ENCODE measurements around the gene GLIS1.

GLIS1 gene

GRCh38 chr1:53477651-53478501 lies 261.1 kb downstream of the GLIS1 start:
- no peak overlapping the region for H3K4ac ChIP-seq (ENCODE audit: low read depth in 1 of 2, low read length in 2 of 2)
- H2AFZ ChIP-seq (ENCODE audit: low read depth, low read length), result no peak overlapping the region
- peaks cover 37 to 72% of the 10 kb centered on the region in 2 experiments for H3K27me3 ChIP-seq (ENCODE audit: control insufficient read depth in 1 of 2, insufficient read depth in 1 of 2, low read length in 2 of 2)
- H3K27ac ChIP-seq (ENCODE audit: low read length, poor library complexity, severe bottlenecking), result no peak overlapping the region
- WGBS, result 89% methylated on average over 12 of the region's 12 CpGs
- H2BK15ac ChIP-seq (ENCODE audit: low read depth, poor library complexity, severe bottlenecking), result no peak overlapping the region
- no peak overlapping the region for H2BK12ac ChIP-seq (ENCODE audit: low read length in 2 of 2)
- H3K36me3 ChIP-seq (ENCODE audit: control insufficient read depth in 1 of 2, insufficient read depth in 2 of 2, low read depth in 1 of 2, low read length in 2 of 2), result no peaks in the 10 kb centered on the region
- no peak overlapping the region for H3K14ac ChIP-seq (ENCODE audit: low read length in 2 of 2)
- no peak overlapping the region for H3K18ac ChIP-seq (ENCODE audit: low read depth in 1 of 2, low read length in 2 of 2)
- no peak overlapping the region for H2BK5ac ChIP-seq (ENCODE audit: low read depth, low read length, poor library complexity, severe bottlenecking)
- H4K8ac ChIP-seq (ENCODE audit: low read length), result no peak overlapping the region
- H2BK120ac ChIP-seq (ENCODE audit: low read depth, low read length), result no peak overlapping the region
- H3K9me3 ChIP-seq (ENCODE audit: control insufficient read depth, low read length), result no peaks in the 10 kb centered on the region
- no peak overlapping the region for H3K23ac ChIP-seq (ENCODE audit: low read length in 2 of 2)
- H3K9ac ChIP-seq (ENCODE audit: low read length), result no peak overlapping the region
- H3K79me1 ChIP-seq (replicated peaks; ENCODE audit: low read length, poor library complexity, severe bottlenecking), result no peaks in the 10 kb centered on the region
- H3K4me1 ChIP-seq (ENCODE audit: control insufficient read depth, insufficient read depth, low read depth, low read length), result no peaks in the 10 kb centered on the region
- no peak overlapping the region for H2AK5ac ChIP-seq (ENCODE audit: low read length, severe bottlenecking)
- no peak overlapping the region for H3K4me2 ChIP-seq (ENCODE audit: low read length, poor library complexity, severe bottlenecking)
- DNase-seq, result no peak
- H4K91ac ChIP-seq (ENCODE audit: low read length), result no peak overlapping the region
- no peak overlapping the region for H3K4me3 ChIP-seq (ENCODE audit: insufficient read depth in 1 of 2, low read depth in 1 of 2, low read length in 2 of 2)

GRCh38 chr1:53476579-53476978 lies 262.4 kb downstream of the GLIS1 start:
- H3K9ac ChIP-seq (ENCODE audit: low read length), result no peak overlapping the region
- no peaks in the 10 kb centered on the region for H3K36me3 ChIP-seq (ENCODE audit: control insufficient read depth in 1 of 2, insufficient read depth in 2 of 2, low read depth in 1 of 2, low read length in 2 of 2)
- H4K91ac ChIP-seq (ENCODE audit: low read length), result no peak overlapping the region
- no peaks in the 10 kb centered on the region for H3K4me1 ChIP-seq (ENCODE audit: control insufficient read depth, insufficient read depth, low read depth, low read length)
- no peak overlapping the region for H3K4ac ChIP-seq (ENCODE audit: low read depth in 1 of 2, low read length in 2 of 2)
- no peak overlapping the region for H3K4me2 ChIP-seq (ENCODE audit: low read length, poor library complexity, severe bottlenecking)
- no peak overlapping the region for H3K4me3 ChIP-seq (ENCODE audit: insufficient read depth in 1 of 2, low read depth in 1 of 2, low read length in 2 of 2)
- no peak overlapping the region for H3K23ac ChIP-seq (ENCODE audit: low read length in 2 of 2)
- H3K79me1 ChIP-seq (replicated peaks; ENCODE audit: low read length, poor library complexity, severe bottlenecking), result no peaks in the 10 kb centered on the region
- H2AFZ ChIP-seq (ENCODE audit: low read depth, low read length), result no peak overlapping the region
- no peak overlapping the region for H4K8ac ChIP-seq (ENCODE audit: low read length)
- H2BK120ac ChIP-seq (ENCODE audit: low read depth, low read length), result no peak overlapping the region
- no peak overlapping the region for H2BK12ac ChIP-seq (ENCODE audit: low read length in 2 of 2)
- H3K18ac ChIP-seq (ENCODE audit: low read depth in 1 of 2, low read length in 2 of 2), result no peak overlapping the region
- H3K14ac ChIP-seq (ENCODE audit: low read length in 2 of 2), result peak overlapping the region in 1 of 2 experiments; percentile 3
- 87% methylated on average over 8 of the region's 8 CpGs for WGBS
- H3K27ac ChIP-seq (ENCODE audit: low read length, poor library complexity, severe bottlenecking), result no peak overlapping the region
- no peak overlapping the region for H2BK15ac ChIP-seq (ENCODE audit: low read depth, poor library complexity, severe bottlenecking)
- no peaks in the 10 kb centered on the region for H3K9me3 ChIP-seq (ENCODE audit: control insufficient read depth, low read length)
- DNase-seq, result no peak
- H3K27me3 ChIP-seq (ENCODE audit: control insufficient read depth in 1 of 2, insufficient read depth in 1 of 2, low read length in 2 of 2), result peaks cover 31 to 60% of the 10 kb centered on the region in 2 experiments
- no peak overlapping the region for H2AK5ac ChIP-seq (ENCODE audit: low read length, severe bottlenecking)
- H2BK5ac ChIP-seq (ENCODE audit: low read depth, low read length, poor library complexity, severe bottlenecking), result no peak overlapping the region

GRCh38 chr1:53475664-53476063 lies 263.3 kb downstream of the GLIS1 start:
- no peak overlapping the region for H2BK5ac ChIP-seq (ENCODE audit: low read depth, low read length, poor library complexity, severe bottlenecking)
- no peak overlapping the region for H2BK15ac ChIP-seq (ENCODE audit: low read depth, poor library complexity, severe bottlenecking)
- 83% methylated on average over 7 of the region's 7 CpGs for WGBS
- no peak overlapping the region for H3K4me2 ChIP-seq (ENCODE audit: low read length, poor library complexity, severe bottlenecking)
- peaks cover 29 to 55% of the 10 kb centered on the region in 2 experiments for H3K27me3 ChIP-seq (ENCODE audit: control insufficient read depth in 1 of 2, insufficient read depth in 1 of 2, low read length in 2 of 2)
- no peak for DNase-seq
- H3K18ac ChIP-seq (ENCODE audit: low read depth in 1 of 2, low read length in 2 of 2), result no peak overlapping the region
- no peak overlapping the region for H2BK120ac ChIP-seq (ENCODE audit: low read depth, low read length)
- H2AK5ac ChIP-seq (ENCODE audit: low read length, severe bottlenecking), result no peak overlapping the region
- H3K36me3 ChIP-seq (ENCODE audit: control insufficient read depth in 1 of 2, insufficient read depth in 2 of 2, low read depth in 1 of 2, low read length in 2 of 2), result no peaks in the 10 kb centered on the region
- H2AFZ ChIP-seq (ENCODE audit: low read depth, low read length), result no peak overlapping the region
- no peak overlapping the region for H3K23ac ChIP-seq (ENCODE audit: low read length in 2 of 2)
- H3K4me1 ChIP-seq (ENCODE audit: control insufficient read depth, insufficient read depth, low read depth, low read length), result peaks cover under 1% of the 10 kb centered on the region
- no peak overlapping the region for H3K27ac ChIP-seq (ENCODE audit: low read length, poor library complexity, severe bottlenecking)
- no peak overlapping the region for H3K4me3 ChIP-seq (ENCODE audit: insufficient read depth in 1 of 2, low read depth in 1 of 2, low read length in 2 of 2)
- no peaks in the 10 kb centered on the region for H3K79me1 ChIP-seq (replicated peaks; ENCODE audit: low read length, poor library complexity, severe bottlenecking)
- no peaks in the 10 kb centered on the region for H3K9me3 ChIP-seq (ENCODE audit: control insufficient read depth, low read length)
- no peak overlapping the region for H2BK12ac ChIP-seq (ENCODE audit: low read length in 2 of 2)
- no peak overlapping the region for H3K14ac ChIP-seq (ENCODE audit: low read length in 2 of 2)
- H4K91ac ChIP-seq (ENCODE audit: low read length), result no peak overlapping the region
- no peak overlapping the region for H4K8ac ChIP-seq (ENCODE audit: low read length)
- no peak overlapping the region for H3K4ac ChIP-seq (ENCODE audit: low read depth in 1 of 2, low read length in 2 of 2)
- H3K9ac ChIP-seq (ENCODE audit: low read length), result no peak overlapping the region

- H3K18ac ChIP-seq (ENCODE audit: low read depth in 1 of 2, low read length in 2 of 2), result no peak overlapping the region
- no peak overlapping the region for H4K8ac ChIP-seq (ENCODE audit: low read length)
- 60% methylated on average over 1 of the region's 3 CpGs for WGBS
- no peak overlapping the region for H2AK5ac ChIP-seq (ENCODE audit: low read length, severe bottlenecking)
- no peak overlapping the region for H3K23ac ChIP-seq (ENCODE audit: low read length in 2 of 2)
- no peak overlapping the region for H3K9ac ChIP-seq (ENCODE audit: low read length)
- H2AFZ ChIP-seq (ENCODE audit: low read depth, low read length), result no peak overlapping the region
- H3K4me3 ChIP-seq (ENCODE audit: insufficient read depth in 1 of 2, low read depth in 1 of 2, low read length in 2 of 2), result no peak overlapping the region
- H2BK120ac ChIP-seq (ENCODE audit: low read depth, low read length), result no peak overlapping the region
- peaks cover 6% of the 10 kb centered on the region for H3K4me1 ChIP-seq (ENCODE audit: control insufficient read depth, insufficient read depth, low read depth, low read length)
- H3K4ac ChIP-seq (ENCODE audit: low read depth in 1 of 2, low read length in 2 of 2), result no peak overlapping the region
- H3K14ac ChIP-seq (ENCODE audit: low read length in 2 of 2), result no peak overlapping the region
- no peaks in the 10 kb centered on the region for H3K36me3 ChIP-seq (ENCODE audit: control insufficient read depth in 1 of 2, insufficient read depth in 2 of 2, low read depth in 1 of 2, low read length in 2 of 2)
- H2BK5ac ChIP-seq (ENCODE audit: low read depth, low read length, poor library complexity, severe bottlenecking), result no peak overlapping the region
- no peaks in the 10 kb centered on the region for H3K9me3 ChIP-seq (ENCODE audit: control insufficient read depth, low read length)
- no peak overlapping the region for H3K27ac ChIP-seq (ENCODE audit: low read length, poor library complexity, severe bottlenecking)
- no peaks in the 10 kb centered on the region for H3K79me1 ChIP-seq (replicated peaks; ENCODE audit: low read length, poor library complexity, severe bottlenecking)
- no peak overlapping the region for H2BK12ac ChIP-seq (ENCODE audit: low read length in 2 of 2)
- H3K27me3 ChIP-seq (ENCODE audit: control insufficient read depth in 1 of 2, insufficient read depth in 1 of 2, low read length in 2 of 2), result peaks cover 19 to 35% of the 10 kb centered on the region in 2 experiments
- peak; percentile 13 for DNase-seq
- H4K91ac ChIP-seq (ENCODE audit: low read length), result no peak overlapping the region
- no peak overlapping the region for H3K4me2 ChIP-seq (ENCODE audit: low read length, poor library complexity, severe bottlenecking)
- H2BK15ac ChIP-seq (ENCODE audit: low read depth, poor library complexity, severe bottlenecking), result no peak overlapping the region
Observed at GRCh38 chr1:53473463-53473862, 265.5 kb downstream of the GLIS1 start.
